Progenitor cell of endocrine pancreas (in vitro differentiated cells): ENCODE data around the gene SPOCK2. TPM values are rescaled to one million over a fixed set of nuclear protein-coding genes. Genes with fewer than 3 reads are reported as not detected.

Experiments
- DNase-seq: peaks from one replicate; pipeline ENCODE4 v3.0.0; 2021; ENCODE audit warnings: low spot score; ENCODE audit not compliant: unreplicated experiment
- H3K27ac Mint-ChIP-seq: 2 replicates; pipeline ENCODE4 v1.8.0; 2021; ENCODE audit warnings: mild to moderate bottlenecking, moderate library complexity, mixed read lengths
- H3K27me3 Mint-ChIP-seq: 2 replicates; pipeline ENCODE4 v1.8.0; 2021; ENCODE audit warnings: mixed read lengths
- H3K36me3 Mint-ChIP-seq: 2 replicates; pipeline ENCODE4 v1.8.0; 2022; ENCODE audit warnings: mixed read lengths; ENCODE audit not compliant: insufficient read depth
- H3K4me1 Mint-ChIP-seq: 2 replicates; pipeline ENCODE4 v1.8.0; 2021; ENCODE audit warnings: low read depth, mixed read lengths
- H3K4me3 Mint-ChIP-seq: 2 replicates; pipeline ENCODE4 v1.8.0; 2021; ENCODE audit warnings: low read depth, mild to moderate bottlenecking, moderate library complexity, mixed read lengths
- H3K9me3 Mint-ChIP-seq: 2 replicates; pipeline ENCODE4 v1.8.0; 2021; ENCODE audit warnings: low read depth, mixed read lengths
- CTCF ChIP-seq: fragments of 200-600 bp; sonication (generic); IDR thresholded peaks from one replicate; pipeline ENCODE4 v1.5.0; 2021; ENCODE audit warnings: antibody characterized with exemption, mild to moderate bottlenecking; ENCODE audit not compliant: unreplicated experiment
- total RNA-seq: library from RNA; stranded (reverse); gene quantifications from 2 replicates; pipeline ENCODE4 v1.2.1, GENCODE V29; 2021

SPOCK2 gene
- total RNA-seq, 1 donor from 2014 or later, result 47.7 TPM

- peak; percentile 99 for TF ChIP-seq CTCF
- Mint-ChIP-seq H3K27me3 (no peaks in the 10 kb centered on the region), H3K9me3 (no peaks in the 10 kb centered on the region), H3K36me3 (no peaks in the 10 kb centered on the region), H3K4me3 (no peak overlapping the region), H3K27ac (no peak overlapping the region), H3K4me1 (peaks cover 7% of the 10 kb centered on the region)
- DNase-seq, result peak; percentile 87
Observed at GRCh38 chr10:72048450-72049124, 39.8 kb downstream of the SPOCK2 start.

- Mint-ChIP-seq H3K4me3 (no peak overlapping the region), H3K27ac (no peak overlapping the region), H3K9me3 (no peaks in the 10 kb centered on the region), H3K4me1 (peaks cover 22% of the 10 kb centered on the region), H3K36me3 (no peaks in the 10 kb centered on the region), H3K27me3 (no peaks in the 10 kb centered on the region)
- no peak for DNase-seq
- no peak for TF ChIP-seq CTCF
Observed at GRCh38 chr10:72045586-72045985, 42.8 kb downstream of the SPOCK2 start.

DNA sequence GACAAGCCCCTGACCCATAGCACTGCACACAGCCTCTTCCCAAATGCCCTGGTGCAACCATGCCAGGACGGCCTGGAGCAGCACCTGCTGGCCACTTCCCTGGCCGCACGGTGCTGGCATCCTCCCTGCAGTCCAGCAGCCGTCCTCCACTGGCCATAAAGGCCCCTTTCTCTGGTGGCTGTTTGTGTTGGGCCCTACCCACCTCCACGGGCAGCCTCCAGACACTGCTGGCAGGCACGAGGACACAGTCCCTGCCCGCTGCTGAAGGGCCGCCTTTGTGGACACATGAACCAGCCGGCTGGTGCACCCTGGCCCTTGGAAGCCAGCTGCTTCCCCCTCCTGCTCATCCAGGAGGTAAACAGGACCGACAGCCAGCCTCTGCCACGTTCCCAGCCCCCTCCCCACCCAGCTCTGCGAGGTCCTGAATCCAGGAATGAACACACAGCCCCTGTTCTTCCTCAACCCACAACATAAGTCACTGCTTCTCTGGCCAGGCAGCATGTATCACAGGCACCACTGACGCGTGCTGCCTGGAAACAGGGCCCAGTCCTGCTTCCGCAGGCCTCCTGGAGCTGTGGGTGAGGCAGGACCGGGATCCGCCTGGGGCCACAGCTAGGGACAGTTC is 43.8 kb downstream of the SPOCK2 start:
- TF ChIP-seq CTCF, result peak; percentile 37
- Mint-ChIP-seq H3K27ac (peak overlapping the region; percentile 29), H3K27me3 (no peaks in the 10 kb centered on the region), H3K9me3 (no peaks in the 10 kb centered on the region), H3K36me3 (no peaks in the 10 kb centered on the region), H3K4me3 (no peak overlapping the region), H3K4me1 (peaks cover 22% of the 10 kb centered on the region)
- no peak for DNase-seq

GRCh38 chr10:72043016-72043834 is 45.1 kb downstream of the SPOCK2 start:
- peak overlapping the region; percentile 92 for H3K27ac Mint-ChIP-seq
- peaks cover 29% of the 10 kb centered on the region for H3K4me1 Mint-ChIP-seq
- H3K27me3 Mint-ChIP-seq, result no peaks in the 10 kb centered on the region
- TF ChIP-seq CTCF, result no peak
- H3K4me3 Mint-ChIP-seq, result no peak overlapping the region
- DNase-seq, result no peak
- no peaks in the 10 kb centered on the region for H3K36me3 Mint-ChIP-seq
- H3K9me3 Mint-ChIP-seq, result no peaks in the 10 kb centered on the region

- Mint-ChIP-seq H3K4me3 (no peak overlapping the region), H3K9me3 (no peaks in the 10 kb centered on the region), H3K27me3 (no peaks in the 10 kb centered on the region), H3K27ac (no peak overlapping the region), H3K4me1 (peaks cover 41% of the 10 kb centered on the region), H3K36me3 (no peaks in the 10 kb centered on the region)
- DNase-seq, result no peak
- TF ChIP-seq CTCF, result no peak
Observed at GRCh38 chr10:72041491-72041890, 46.9 kb downstream of the SPOCK2 start.
